NCI-H446 treated with DMSO at 0.1 percent for 48 hours (cell line): ENCODE data around the gene RANBP1.

Experiments
- DNase-seq: peaks from one replicate; lab custom pipeline; 2025; lab: John Stamatoyannopoulos, UW

Gene RANBP1

DNA sequence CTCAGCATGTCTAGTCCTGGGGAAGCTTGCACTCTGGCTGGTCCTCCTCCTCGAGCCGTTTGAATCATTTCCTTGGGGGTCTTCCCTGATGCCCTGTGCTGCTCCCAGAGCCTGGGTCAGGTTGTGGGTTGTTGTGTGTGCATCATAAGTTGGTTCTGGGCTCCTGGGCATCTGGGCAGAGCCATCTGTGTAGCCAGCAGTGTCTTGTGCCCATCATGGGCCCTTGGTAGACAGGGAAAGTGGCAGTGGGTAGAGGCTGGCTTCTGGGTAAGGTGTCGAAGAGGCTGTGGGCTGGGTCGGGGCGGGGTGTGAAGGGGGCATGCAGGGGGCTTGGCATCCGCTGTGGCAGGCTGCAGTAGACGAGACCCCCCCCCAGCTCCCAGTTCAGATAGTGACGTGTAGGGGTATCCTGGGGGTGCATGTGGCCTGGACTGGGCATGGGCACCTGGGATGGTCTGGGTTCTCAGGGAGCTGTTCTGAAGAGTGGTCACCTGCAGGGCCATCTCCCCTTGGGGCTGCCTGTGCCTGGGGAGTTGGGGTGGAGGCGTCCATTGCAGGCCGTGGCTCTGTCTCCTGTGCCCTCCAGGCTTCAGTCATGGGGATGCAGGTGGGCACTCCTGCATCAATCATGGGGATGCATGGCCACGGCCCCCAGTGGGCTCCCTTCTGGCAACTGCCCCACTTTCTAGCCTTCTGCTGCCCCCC is 8.3 kb downstream of the RANBP1 start:
- no peak for DNase-seq

DNA sequence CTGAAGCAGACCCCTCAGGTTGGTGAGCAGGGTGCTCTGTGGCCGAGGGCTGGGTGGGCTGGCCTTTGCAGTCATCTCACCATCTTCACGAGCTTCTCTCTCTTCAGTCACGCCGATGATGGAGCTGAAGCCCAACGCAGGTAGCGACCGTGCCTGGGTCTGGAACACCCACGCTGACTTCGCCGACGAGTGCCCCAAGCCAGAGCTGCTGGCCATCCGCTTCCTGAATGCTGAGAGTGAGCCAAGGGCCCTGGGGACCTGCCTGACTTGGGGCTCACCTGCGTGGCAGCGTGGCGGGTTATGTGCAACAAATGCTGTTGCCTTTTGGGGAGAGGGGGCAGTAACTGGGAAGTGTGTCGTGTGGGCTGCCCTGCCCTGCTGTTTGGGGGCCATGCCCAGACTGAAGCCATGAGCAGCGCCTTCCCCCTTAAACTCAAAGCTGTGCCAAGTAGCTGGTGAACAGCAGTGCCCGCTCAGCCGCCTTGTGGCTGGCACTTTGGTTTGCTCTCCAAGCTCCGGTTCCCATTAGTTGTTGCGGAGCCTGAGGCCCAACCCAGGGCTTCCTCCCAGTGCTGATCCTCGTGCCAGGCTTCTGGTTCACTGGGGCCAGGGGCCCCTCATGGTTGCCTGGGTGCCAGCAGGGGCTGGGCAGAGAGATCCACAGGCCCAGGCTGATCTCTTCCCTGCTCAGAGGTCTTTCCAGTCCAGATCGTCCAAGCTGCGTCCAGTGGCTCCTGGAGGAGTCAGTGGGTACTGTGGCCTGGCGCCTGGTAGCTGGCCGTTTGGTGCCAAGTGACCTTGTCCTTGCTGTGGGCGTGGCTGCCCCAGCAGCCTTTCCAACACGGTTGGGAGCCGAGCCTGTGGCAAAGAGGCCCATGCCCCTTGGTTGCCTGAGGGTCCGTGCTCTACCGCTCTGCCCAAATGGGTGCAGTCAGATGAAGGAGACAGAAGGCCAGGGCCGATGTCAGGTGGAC is 9.6 kb downstream of the RANBP1 start:
- DNase-seq: no peak

DNA sequence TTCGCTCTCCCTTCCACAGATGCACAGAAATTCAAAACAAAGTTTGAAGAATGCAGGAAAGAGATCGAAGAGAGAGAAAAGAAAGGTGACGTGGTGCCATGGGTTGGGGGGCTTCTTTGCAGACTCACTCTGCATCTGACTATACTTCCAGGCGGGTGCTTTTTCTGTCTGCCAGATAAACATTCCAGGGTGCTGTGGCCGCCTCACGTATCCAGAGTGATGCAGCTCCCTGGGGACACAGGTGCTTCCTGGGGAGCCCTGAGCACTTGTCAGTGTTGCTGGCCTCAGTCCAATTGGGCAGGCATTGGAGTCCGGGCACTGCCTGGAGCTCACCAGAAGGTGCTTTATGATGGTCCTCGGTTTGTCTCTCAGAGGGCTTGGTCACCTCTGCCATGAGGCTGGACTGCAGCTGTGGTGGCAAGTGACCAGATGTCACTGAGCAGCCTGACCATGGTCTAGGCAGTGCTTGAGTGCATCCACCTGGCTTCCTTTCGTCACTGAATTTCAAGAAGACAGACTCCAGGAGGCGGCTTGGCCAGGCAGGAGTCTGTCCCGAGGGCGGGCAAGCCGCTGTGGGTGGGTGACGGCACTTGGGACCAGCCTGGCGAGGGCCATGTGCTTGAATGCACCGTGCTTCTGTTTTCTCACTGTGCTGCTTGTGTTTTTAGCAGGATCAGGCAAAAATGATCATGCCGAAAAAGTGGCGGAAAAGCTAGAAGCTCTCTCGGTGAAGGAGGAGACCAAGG is 10.6 kb downstream of the RANBP1 start:
- no peak for DNase-seq

DNA sequence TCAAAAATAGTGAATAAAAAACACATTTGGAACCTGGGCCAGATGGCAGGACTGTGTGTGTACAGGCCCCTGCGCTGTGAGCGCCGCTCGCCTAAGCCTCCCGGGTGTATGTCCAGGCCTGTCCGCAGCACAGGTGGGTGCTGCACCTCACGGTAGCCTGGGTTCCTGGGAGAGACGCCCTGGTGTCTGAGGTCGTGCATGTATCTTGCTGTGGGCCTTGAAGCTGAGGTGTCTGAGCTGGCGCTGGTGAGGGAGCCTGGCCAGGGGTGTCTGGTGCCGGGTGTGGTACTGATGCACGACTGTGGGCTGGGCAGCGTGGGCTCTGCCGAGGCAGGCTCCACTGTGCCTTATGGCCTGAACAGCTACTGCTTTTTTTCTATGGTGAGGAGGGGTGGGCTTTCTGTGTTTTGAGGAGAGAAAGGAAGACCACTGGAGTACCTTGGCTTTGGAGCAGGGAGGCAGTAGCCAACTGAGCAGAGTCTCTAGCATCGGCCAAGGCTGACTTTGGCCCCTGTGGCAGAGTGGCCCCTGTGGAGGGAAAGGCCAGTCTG is 11.5 kb downstream of the RANBP1 start:
- no peak for DNase-seq

DNA sequence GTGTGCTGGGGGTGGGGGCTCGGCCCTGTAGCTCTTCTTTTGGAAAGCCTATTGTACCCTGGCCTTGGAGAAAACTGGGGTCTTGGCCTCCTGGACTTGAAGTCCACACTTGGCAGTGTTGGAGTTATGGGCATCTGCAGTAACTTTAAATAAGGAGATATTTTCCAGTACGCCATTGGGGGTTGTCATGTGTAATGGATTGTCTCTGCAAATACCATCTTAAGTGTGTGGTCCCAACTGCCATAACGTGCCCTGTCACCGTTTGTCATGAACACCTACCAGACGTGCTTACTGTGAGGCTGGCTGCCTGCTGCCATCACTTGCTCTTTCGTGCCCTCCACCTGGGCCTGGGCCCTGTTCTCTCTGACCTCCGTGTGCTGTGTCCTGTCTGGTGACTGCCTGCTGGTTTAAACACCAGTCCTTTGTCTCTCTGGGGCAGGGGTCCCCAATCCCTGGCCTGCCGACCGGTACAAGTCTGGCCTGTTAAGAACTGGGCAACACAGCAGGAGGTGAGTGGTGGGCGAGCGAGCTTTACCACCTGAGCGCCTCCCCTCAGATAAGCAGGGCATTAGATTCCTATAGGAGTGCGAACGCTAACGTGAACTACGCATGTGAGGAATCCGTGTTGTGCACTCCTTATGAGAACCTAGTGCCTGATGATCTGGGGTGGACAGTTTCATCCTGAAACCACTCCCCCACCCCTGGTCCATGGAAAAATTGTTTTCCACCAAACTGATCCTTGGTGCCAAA is 12.1 kb downstream of the RANBP1 start:
- no peak for DNase-seq

DNA sequence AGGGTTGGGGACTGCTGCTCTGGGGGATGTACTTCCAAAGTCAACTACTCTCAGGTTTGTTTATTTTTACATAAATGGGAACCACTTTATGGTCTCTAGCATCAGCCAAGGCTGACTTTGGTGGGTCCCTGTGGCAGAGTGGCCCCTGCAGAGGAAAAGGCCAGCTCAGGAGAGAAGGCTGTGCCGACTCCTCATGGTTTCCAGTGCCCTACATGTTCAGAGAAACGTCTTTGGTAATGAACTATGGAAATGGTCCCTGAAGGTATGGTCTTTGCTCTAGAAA is 12.7 kb downstream of the RANBP1 start:
- no peak for DNase-seq

DNA sequence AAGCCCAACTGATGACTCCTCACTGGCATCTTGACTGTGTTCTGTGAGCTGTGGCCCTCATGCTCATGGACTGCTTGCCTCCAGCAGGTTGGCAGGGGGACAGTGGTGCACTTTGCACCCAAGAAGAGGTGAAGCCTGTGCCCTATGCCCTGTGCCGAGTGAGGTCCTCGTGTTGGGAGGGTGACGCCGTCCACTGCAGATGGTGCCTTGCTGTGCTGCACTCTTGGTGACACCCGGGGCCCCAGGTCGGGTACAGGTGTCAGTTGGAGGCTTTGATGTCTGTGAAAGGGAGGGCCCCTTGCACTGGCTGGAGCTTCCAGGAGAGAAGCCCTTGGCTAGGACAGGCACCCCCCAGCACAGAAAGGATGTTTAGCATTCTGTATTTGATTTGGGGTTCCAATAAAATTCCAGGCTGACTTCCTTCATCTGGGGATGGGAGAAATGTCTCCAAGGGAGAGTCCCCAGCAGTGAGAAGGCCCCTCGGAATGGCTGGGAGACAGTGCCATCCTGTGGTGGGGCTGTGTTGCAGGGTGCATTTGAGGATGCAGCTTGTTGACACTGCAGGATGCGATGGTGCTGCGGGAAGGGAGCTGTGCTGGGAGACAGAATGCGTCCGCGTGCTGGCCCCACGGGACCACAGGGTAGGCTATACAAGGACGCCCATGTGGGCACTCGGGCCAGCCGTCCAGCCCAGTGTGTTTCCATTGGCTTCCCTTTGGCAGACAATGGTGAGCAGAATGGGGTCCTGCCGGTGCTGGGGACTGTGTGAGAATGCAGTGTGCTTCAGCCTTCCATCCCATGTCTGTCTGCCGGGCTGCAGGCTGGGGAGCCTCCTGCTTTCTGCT is 13.2 kb downstream of the RANBP1 start:
- DNase-seq: no peak

DNA sequence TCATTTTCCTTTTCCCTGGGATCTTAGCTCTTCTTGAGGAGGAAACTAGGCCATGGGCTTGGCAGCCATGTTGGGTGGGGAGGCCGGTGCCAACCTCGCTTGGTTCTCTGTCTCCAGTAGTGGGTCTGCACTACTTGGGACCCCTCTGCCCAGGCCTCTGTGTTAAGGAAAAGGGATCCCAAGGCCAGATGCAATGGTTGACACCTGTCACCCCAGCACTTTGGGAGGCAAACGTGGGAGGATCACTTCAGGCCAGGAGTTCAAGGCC is 13.8 kb downstream of the RANBP1 start:
- no peak for DNase-seq

DNA sequence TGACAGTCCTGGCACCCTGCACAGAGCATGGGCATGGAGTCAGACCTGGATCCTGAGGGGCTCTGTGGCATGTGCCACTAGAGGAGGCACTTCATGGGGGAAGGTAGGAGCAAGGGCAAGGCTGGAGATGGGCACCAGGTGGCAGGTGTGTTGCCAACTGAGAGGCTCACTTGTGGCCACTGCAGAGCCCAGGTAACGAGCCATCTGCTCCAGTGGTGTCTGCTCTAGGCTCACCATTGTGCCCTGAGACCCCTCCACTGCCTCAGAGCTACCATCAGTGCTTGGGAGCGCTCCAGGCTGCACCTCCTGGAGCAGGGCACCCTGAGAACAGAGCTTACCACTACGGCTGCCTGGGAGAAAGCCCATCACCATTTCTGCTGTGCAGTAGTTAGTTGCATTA is 14.4 kb downstream of the RANBP1 start:
- DNase-seq: no peak

DNA sequence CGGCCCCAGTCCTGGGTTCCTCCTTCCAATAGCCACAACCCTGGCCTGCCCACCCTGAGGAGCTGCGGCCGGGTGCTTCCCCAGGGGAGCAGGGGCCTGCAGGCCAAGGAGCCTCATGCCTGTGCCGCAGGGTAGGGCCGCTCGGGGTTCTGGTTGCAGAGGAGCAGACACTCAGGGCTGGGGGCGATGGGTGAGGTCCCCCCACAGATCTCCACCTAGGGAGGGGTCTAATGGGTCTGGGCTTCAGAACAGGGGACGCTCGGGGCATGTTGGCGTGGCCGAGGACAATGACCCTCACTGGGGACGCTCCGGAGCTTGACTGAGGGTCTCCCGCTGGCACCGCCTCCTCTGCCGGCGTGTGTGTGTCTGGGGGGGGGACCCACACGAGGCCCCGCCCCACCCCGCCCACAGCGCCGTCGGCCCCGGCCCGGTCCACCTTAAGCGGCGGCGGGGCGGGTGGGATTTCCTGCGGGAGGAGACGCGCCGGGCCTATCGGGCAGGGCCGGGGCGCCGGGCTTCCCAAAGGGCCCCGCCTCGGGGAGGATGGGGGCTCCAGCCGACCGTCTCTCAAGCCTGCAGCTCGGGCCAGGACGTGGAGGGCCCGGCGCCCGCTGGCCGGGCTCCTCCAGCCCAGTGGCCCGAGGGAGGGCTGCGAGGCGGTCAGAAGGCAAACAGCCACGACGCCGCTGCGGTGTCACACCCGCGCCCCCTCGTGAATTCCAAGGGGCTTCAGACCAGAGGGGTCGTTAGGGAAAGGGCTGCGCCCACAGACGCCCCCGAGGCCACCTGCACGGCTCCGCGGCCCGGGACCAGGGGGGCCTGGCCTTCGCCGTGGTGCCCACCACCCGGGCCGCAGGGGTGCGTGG is 15.1 kb downstream of the RANBP1 start:
- DNase-seq: peak; percentile 19

DNA sequence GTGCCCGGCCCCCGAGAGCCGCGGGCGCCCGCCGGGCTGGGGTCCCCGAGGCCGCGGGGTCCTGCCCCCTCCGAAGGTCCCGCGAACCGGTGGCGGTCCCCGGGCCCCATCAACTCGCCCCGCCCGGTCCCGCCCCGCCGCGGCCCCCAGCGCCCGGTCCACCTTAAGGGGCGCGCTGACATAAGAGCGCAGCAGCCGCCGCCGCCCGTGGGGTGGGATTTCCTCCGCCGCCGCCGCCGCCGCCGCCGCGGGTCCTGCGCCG is 15.6 kb downstream of the RANBP1 start, which contains the start of gene ZDHHC8:
Gene ZDHHC8 (plus strand): TSS at position 208 of the 262 bp plus-strand sequence. CDS start 144 bp downstream, outside the sequence.
- no peak for DNase-seq

DNA sequence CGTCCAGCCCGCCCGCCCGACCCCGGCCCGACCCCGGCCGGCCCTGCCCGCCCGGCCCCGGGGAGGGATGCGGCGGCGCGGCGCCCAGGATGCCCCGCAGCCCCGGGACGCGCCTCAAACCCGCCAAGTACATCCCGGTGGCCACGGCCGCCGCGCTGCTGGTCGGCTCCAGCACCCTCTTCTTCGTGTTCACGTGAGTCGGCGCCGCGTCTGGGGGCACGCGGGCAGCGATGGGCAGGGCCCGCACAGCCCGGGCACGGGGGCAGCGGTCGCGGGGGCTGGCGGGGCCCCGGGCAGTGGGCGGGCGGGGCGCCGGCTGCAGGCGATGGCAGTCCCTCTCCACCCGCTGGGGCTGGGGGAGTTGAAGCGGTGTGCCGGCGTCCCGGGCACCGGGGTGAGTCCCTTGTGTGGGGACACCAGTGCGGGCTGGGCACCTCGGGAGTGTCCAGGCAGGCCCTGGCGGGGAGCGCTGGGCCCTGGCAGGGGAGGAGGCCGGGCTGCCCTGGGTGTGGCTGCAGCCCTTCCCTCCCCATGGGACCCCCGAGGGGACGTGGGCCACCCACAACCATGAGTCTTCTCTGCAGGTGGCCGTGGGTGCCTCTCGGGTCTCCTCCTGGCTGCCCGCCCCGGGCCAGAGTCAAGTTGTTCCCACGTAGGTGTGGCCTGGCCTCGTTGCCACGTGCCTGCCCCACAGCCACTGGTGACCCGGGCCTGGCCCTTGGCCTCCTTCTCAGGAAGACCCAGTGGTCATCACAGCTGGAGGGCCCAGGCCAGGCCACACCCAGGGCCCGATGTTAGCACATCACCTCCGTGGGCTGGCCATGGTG is 16.2 kb downstream of the RANBP1 start:
- DNase-seq: no peak

DNA sequence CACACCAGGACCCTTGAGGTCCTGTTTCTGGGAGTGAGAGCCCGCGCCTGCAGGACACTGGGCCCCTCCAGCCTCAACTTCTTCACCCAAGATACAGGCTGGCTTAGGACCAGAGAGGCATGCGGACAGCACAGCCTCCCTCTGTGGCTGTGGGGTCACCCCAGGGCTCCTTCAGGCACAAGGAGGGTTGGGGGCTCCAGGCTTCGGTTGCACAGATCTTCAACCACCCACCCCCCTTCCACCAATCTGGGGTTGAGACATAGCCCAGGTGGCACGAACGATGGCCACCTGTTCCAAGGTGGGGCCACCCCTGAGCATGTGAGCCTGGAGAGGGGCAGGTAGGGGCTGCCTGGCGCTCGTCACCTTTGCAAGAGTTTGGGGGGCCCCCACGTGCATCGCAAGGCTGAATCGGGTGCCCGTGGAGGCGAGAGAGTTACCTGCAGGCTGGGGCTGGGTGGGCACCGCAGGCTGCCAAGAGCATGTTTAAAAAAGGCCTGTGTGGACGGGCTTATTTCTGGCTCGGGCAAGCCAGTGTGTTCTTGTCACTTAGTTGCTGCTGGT is 16.9 kb downstream of the RANBP1 start:
- DNase-seq: no peak

DNA sequence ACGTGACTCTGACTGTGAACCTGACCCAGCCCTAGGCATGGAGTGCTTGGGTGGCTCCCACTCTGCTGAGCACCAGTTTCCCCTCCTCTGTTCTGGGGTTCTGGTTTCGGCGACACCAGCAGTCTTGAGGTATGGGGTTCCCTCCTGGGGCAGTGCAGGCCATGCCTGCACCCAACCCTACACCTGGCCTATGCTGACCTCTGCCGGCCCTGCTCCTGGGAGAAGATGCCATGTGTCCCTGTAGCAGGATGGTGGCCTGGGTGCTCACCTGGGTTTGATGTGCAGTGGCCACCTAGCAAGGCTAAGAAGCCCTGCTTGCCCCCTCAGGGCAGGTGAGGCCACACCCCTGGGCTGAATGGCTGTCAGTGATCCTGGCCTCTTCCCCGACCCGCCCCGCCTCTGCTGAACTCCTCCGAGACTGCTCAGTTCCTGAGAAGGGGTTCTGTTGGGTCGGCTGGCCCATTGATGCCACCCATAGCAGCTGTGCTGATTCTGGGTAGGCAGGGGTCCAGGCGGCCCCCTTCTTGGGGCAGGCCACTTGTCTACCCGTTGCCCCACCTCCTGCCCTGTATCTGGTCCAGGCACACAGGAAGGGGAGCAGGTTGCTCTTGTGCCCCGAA is 18.1 kb downstream of the RANBP1 start:
- no peak for DNase-seq

DNA sequence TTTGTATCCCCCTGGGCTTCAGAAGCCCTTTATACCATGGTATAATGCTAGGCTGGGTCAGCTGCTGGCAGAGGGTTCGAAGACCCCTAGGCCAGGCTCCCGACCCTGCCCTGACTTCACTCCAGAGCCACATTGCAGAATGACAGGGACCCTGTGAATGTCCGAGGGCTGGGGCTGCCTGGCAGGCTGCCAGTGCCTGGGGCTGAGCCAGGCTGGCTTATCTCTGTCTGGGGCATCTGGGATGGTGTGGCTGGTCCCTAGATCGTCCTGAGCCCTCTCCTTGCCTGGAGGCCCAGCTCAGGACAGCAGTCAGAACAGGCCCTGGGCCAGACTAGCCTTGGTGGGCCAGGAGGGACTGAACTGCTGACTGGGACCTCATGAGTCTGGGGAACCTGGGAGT is 19.4 kb downstream of the RANBP1 start:
- no peak for DNase-seq

DNA sequence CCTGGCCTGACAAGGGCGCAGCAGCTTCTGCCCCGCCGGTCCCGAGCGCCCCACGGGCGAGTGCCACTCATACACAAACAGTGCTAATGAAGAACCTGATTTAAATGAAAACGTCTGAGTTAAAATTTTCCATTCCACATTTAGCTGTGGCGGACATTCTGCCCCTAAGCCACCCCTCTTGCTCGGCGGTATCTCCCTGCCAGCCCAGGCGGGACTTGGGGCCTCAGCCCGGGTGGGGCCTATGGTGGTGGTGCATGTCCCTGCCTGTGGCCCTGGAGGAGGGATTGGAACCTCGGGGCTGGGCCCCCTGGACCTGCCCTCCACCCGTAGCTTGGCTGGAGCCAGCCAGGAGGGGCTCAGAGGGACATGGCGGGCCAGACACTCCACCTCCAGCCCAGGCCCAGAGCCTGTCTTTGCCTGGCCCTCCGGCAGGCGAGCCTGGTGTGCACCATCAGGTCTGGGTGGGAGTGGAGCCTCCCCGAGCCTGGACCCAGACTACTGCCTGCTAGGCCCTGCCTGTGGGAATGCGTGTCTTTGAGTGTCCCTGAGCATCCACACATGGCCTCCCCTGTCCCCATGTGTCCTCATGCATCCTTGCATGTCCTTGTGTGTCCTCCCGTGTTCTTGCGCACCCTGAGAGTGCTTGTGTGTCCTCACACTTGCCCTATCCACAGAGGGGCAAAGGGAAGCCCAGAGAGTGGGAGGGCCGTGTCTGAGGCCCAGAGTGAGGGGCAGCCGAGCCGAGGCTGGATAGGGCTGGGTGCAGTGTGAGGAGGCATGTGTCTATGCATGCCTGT is 20.1 kb downstream of the RANBP1 start:
- no peak for DNase-seq

DNA sequence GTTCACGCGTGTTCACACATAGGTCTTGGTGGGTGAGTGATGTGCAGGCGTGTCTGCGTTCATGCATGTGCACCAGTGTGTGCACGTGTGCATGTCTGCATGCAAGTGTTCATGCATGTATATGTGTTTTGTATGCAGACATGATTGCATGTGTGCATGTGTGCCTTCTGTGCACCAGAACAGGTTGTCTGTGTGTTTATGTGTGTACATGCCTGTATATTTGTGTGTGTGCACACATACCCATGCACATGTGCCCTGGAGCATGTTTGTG is 20.6 kb downstream of the RANBP1 start:
- DNase-seq: no peak

DNA sequence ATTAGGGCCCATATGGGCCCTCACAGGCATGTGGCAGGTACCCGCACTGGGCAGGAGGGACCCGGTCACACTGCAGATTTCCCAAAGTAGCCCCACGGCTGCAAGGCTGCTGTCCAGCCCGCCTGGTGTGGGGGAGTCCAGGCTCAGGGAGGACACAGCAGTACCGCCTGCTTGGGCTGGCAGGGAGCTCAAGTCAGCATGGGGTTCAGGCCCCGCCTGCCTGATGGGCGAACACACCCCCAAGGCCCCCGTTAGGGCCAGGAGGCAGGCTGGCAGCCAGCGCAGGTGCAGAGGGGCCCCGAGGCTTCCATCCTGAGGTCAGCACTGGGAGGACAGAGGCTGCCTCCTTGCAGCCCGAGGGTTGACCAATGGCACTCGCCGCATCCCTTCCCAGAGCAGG is 21.2 kb downstream of the RANBP1 start:
- DNase-seq: no peak
